Activated naive CD4-positive, alpha-beta T cell treated with anti-CD3 and anti-CD28 coated beads, Interleukin-2, amount 50 U/mL, for 16 hours (primary cell): ENCODE results near the gene ZNF789.
A peak's percentile ranks its signal among the peaks of the same experiment; 100 is the strongest.
"Not testable (repeated sequence)": the region's sequence is repeated elsewhere in the genome, so short reads cannot be mapped to it uniquely, and the experiment has no call there.

ENCODE experiments used
- DNase-seq: peaks from one replicate; pipeline ENCODE4 v3.0.0-alpha.2; 2020

The ZNF789 gene

GRCh38 chr7:99472561-99473314 lies at the start of gene ZNF789:
ZNF789 (plus strand) TSS chr7:99472890; CDS start chr7:99476457, 3,567 bp downstream.
- DNase-seq, result peak; percentile 99

GRCh38 chr7:99424932-99425730 lies 47.6 kb upstream of the ZNF789 start:
- no peak for DNase-seq

GRCh38 chr7:99428972-99429566 lies 43.6 kb upstream of the ZNF789 start:
- no peak for DNase-seq

GRCh38 chr7:99429756-99430155 lies 42.9 kb upstream of the ZNF789 start:
- no peak for DNase-seq

GRCh38 chr7:99431756-99432540 lies 40.7 kb upstream of the ZNF789 start:
- not testable (repeated sequence) for DNase-seq

- no peak for DNase-seq
Measured at GRCh38 chr7:99433158-99433557, 39.5 kb upstream of the ZNF789 start.

GRCh38 chr7:99437946-99438572 lies 34.6 kb upstream of the ZNF789 start:
- no peak for DNase-seq

GRCh38 chr7:99438573-99439480 lies 33.9 kb upstream of the ZNF789 start, which contains the start of the genes CPSF4 and PTCD1:
CPSF4 (plus strand) TSS chr7:99438943; CDS start chr7:99439083, 140 bp downstream.
PTCD1 (minus strand) TSS chr7:99438798; CDS start chr7:99435242, 3,556 bp downstream.
- peak; percentile 94 for DNase-seq

- DNase-seq, result no peak
Measured at GRCh38 chr7:99440195-99440594, 32.5 kb upstream of the ZNF789 start.

- DNase-seq, result no peak
Measured at GRCh38 chr7:99446096-99446495, 26.6 kb upstream of the ZNF789 start.

- no peak for DNase-seq
Measured at GRCh38 chr7:99447943-99448342, 24.7 kb upstream of the ZNF789 start.

GRCh38 chr7:99448855-99449254 lies 23.8 kb upstream of the ZNF789 start:
- no peak for DNase-seq

GRCh38 chr7:99449326-99449725 lies 23.4 kb upstream of the ZNF789 start:
- no peak for DNase-seq

- no peak for DNase-seq
Measured at GRCh38 chr7:99451936-99452335, 20.8 kb upstream of the ZNF789 start.

GRCh38 chr7:99452541-99452940 lies 20.1 kb upstream of the ZNF789 start:
- no peak for DNase-seq

GRCh38 chr7:99453105-99453504 lies 19.6 kb upstream of the ZNF789 start:
- no peak for DNase-seq

- no peak for DNase-seq
Measured at GRCh38 chr7:99455874-99456273, 16.8 kb upstream of the ZNF789 start.

GRCh38 chr7:99456288-99456687 lies 16.4 kb upstream of the ZNF789 start:
- no peak for DNase-seq

GRCh38 chr7:99457050-99457649 lies 15.5 kb upstream of the ZNF789 start:
- DNase-seq, result no peak

- DNase-seq, result no peak
Measured at GRCh38 chr7:99457650-99458493, 14.8 kb upstream of the ZNF789 start.
